Thyroid gland (tissue), 4 donors: ENCODE data around the gene UBAC1.

Source experiments
- CTCF ChIP-seq, 6 experiments: fragments of 200-600 bp in 3 of 6; fragments of 450-650 bp in 3 of 6; sonication (generic) in 3 of 6; IDR thresholded peaks; one replicate each; pipeline ENCODE4 v1.5.1; 2016 to 2019; ENCODE audit warnings: antibody characterized with exemption in 6 of 6, mild to moderate bottlenecking in 2 of 6, inconsistent platforms in 1 of 6, moderate library complexity in 1 of 6
- POLR2A ChIP-seq, 2 donors: fragments of 450-650 bp; IDR thresholded peaks; one replicate each; pipeline ENCODE4 v1.6.1; 2017; ENCODE audit warnings: antibody characterized with exemption in 2 of 2, mild to moderate bottlenecking in 2 of 2, moderate library complexity in 1 of 2

DNA sequence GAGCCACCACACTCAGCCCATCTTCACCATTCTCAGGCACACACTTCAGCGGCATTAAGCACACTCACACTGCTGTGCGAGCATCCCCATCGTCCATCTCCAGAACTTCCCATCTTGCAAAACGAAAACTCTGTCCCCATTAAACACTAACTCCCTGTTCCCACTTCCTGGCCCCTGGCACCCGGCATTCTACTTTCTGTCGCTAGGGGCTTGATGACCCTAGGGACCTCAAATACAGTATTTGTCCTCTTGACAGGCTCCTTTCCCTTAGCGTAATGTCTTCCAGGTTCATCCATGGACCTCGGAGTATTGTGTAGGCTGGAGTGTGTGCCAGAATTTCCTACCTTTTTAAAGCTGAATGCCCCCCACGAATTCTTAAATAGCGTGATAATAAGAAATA is 14.7 kb upstream of the UBAC1 start:
- no peak for TF ChIP-seq POLR2A (IDR thresholded peaks at IDR 0.05)
- TF ChIP-seq CTCF (IDR thresholded peaks at IDR 0.05) = no peak
